DOHH2 (cell line): ENCODE measurements around the gene NALF2.

Experiments used
- H3F3A ChIP-seq: fragments of 200-600 bp; sonication (generic), shearing (Covaris generic); 2 replicates; pipeline ENCODE4 v1.6.0; 2016; ENCODE audit warnings: antibody characterized with exemption, mild to moderate bottlenecking; ENCODE audit not compliant: control insufficient read depth, insufficient read depth
- H3K27ac ChIP-seq: fragments of 200-600 bp; sonication (generic); 2 replicates; pipeline ENCODE4 v1.5.1; 2014; ENCODE audit warnings: low read depth, mild to moderate bottlenecking, low read length, moderate library complexity
- H3K27me3 ChIP-seq: fragments of 200-600 bp; sonication (generic); 2 replicates; pipeline ENCODE4 v1.6.1; 2014; ENCODE audit warnings: mild to moderate bottlenecking, low read length, mixed read lengths; ENCODE audit not compliant: control insufficient read depth
- H3K36me3 ChIP-seq: fragments of 200-600 bp; sonication (generic); 2 replicates; pipeline ENCODE4 v1.6.1; 2014; ENCODE audit warnings: mild to moderate bottlenecking, low read length, moderate library complexity, mixed read lengths; ENCODE audit not compliant: control insufficient read depth
- H3K4me1 ChIP-seq: fragments of 200-600 bp; sonication (generic); 2 replicates; pipeline ENCODE4 v1.6.1; 2014; ENCODE audit warnings: mild to moderate bottlenecking, low read length, mixed read lengths; ENCODE audit not compliant: control insufficient read depth
- H3K4me2 ChIP-seq: fragments of 200-600 bp; sonication (generic); 2 replicates; pipeline ENCODE4 v1.6.0; 2014; ENCODE audit warnings: mild to moderate bottlenecking, low read length, moderate library complexity
- H3K4me3 ChIP-seq: fragments of 200-600 bp; sonication (generic); 2 replicates; pipeline ENCODE4 v1.5.1; 2014; ENCODE audit warnings: mild to moderate bottlenecking, low read length, mixed read lengths
- H3K79me2 ChIP-seq: fragments of 200-600 bp; sonication (generic); 2 replicates; pipeline ENCODE4 v1.6.1; 2014; ENCODE audit warnings: mild to moderate bottlenecking, low read length, mixed read lengths; ENCODE audit not compliant: control insufficient read depth
- H3K9me2 ChIP-seq: fragments of 200-600 bp; sonication (generic); replicated peaks from 2 replicates; pipeline ENCODE4 v1.6.1; 2014; ENCODE audit warnings: mild to moderate bottlenecking, low read length, mixed read lengths; ENCODE audit not compliant: control insufficient read depth
- H3K9me3 ChIP-seq: fragments of 200-600 bp; sonication (generic); 2 replicates; pipeline ENCODE4 v1.6.1; 2014; ENCODE audit warnings: antibody characterized with exemption, low read length, mixed read lengths; ENCODE audit not compliant: control insufficient read depth, insufficient read depth
- H4K20me1 ChIP-seq: fragments of 200-600 bp; sonication (generic); 2 replicates; pipeline ENCODE4 v1.6.0; 2014; ENCODE audit warnings: low read depth, mild to moderate bottlenecking, antibody characterized with exemption, low read length, moderate library complexity; ENCODE audit not compliant: control insufficient read depth, insufficient read depth
- CTCF ChIP-seq: fragments of 200-600 bp; sonication (generic); IDR thresholded peaks from one replicate; pipeline ENCODE4 v1.5.1; 2014; ENCODE audit warnings: antibody characterized with exemption, mild to moderate bottlenecking, low read depth, low read length; ENCODE audit not compliant: poor library complexity, severe bottlenecking
- EZH2phosphoT487 ChIP-seq: fragments of 200-600 bp; sonication (generic); IDR thresholded peaks from 2 replicates; pipeline ENCODE4 v1.6.1; 2017; ENCODE audit warnings: borderline replicate concordance, mild to moderate bottlenecking, antibody characterized with exemption, low read length, moderate library complexity, mixed read lengths

NALF2 gene

GRCh38 chrX:69501429-69501828 lies 2.7 kb upstream of the NALF2 start:
- no peaks in the 10 kb centered on the region for H3K79me2 ChIP-seq
- no peaks in the 10 kb centered on the region for H3K4me1 ChIP-seq
- H3K36me3 ChIP-seq: no peaks in the 10 kb centered on the region
- H3K9me2 ChIP-seq: no peaks in the 10 kb centered on the region
- H3K27me3 ChIP-seq: no peaks in the 10 kb centered on the region
- H3K9me3 ChIP-seq: no peaks in the 10 kb centered on the region
- TF ChIP-seq EZH2phosphoT487 (no peak), CTCF (no peak)
- no peak overlapping the region for H3K4me2 ChIP-seq
- no peaks in the 10 kb centered on the region for H4K20me1 ChIP-seq
- no peaks in the 10 kb centered on the region for H3F3A ChIP-seq
- H3K27ac ChIP-seq: no peak overlapping the region
- no peak overlapping the region for H3K4me3 ChIP-seq

GRCh38 chrX:69503228-69503781 lies 821 bp upstream of the NALF2 start:
- TF ChIP-seq CTCF (no peak), EZH2phosphoT487 (no peak)
- Histone ChIP-seq H3K4me1 (no peaks in the 10 kb centered on the region), H3K9me2 (no peaks in the 10 kb centered on the region), H4K20me1 (no peaks in the 10 kb centered on the region), H3K27me3 (no peaks in the 10 kb centered on the region), H3K36me3 (no peaks in the 10 kb centered on the region), H3K4me2 (no peak overlapping the region), H3F3A (no peaks in the 10 kb centered on the region), H3K27ac (no peak overlapping the region), H3K4me3 (no peak overlapping the region), H3K9me3 (no peaks in the 10 kb centered on the region), H3K79me2 (no peaks in the 10 kb centered on the region)

- Histone ChIP-seq H3K9me3 (no peaks in the 10 kb centered on the region), H3K4me3 (no peak overlapping the region), H3K27ac (no peak overlapping the region), H3K36me3 (no peaks in the 10 kb centered on the region), H3K4me2 (no peak overlapping the region), H3K9me2 (no peaks in the 10 kb centered on the region), H3K4me1 (no peaks in the 10 kb centered on the region), H3K27me3 (no peaks in the 10 kb centered on the region), H3K79me2 (no peaks in the 10 kb centered on the region), H3F3A (no peaks in the 10 kb centered on the region), H4K20me1 (no peaks in the 10 kb centered on the region)
- TF ChIP-seq EZH2phosphoT487 (no peak), CTCF (no peak)
Observed at GRCh38 chrX:69504626-69505612, 793 bp downstream of the NALF2 start.
